ENCODE results near the gene TMEM132D.
A peak's percentile ranks its signal among the peaks of the same experiment; 100 is the strongest.
"Not testable (repeated sequence)": the region's sequence is repeated elsewhere in the genome, so short reads cannot be mapped to it uniquely, and the experiment has no call there.

Gene TMEM132D

GRCh38 chr12:129213551-129213950 is 690.3 kb downstream of the TMEM132D start:
- no peak for DNase-seq

DNA sequence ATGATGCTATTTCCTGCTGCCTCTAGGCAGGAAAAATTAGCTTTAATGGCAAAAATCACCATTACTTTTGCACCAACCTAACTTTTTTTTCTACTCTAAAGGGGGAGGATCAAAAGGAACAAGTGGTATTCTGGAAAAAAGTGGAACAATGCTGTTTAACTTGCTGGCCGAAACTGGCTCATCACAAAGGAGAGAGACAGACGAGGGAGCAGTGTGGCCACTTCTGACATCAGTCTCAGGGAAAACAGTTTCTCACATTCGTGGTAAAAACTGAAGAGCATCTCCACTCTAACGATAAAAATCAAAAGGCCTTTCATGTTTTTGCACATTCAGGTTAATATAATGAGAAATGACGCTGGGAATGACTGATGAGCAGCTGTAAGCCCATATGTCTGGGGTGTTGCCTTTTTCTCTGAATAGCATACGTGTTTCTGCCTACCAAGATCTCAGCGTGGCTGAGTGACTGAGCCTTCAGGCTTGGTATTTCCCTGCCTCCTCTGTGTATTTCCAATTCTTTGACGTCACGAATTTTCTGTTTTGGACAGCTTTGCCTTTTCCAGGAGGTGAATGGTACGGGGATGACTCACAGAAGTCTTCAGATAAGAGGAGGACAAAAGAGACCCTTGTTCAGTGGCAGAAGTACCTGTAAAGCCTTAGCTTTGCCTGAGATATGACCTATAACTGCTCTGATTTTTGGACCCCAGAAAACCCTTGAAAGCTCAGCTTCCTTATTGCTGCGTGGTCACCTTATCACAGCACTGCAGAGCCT is 691.8 kb downstream of the TMEM132D start:
- DNase-seq: no peak

DNA sequence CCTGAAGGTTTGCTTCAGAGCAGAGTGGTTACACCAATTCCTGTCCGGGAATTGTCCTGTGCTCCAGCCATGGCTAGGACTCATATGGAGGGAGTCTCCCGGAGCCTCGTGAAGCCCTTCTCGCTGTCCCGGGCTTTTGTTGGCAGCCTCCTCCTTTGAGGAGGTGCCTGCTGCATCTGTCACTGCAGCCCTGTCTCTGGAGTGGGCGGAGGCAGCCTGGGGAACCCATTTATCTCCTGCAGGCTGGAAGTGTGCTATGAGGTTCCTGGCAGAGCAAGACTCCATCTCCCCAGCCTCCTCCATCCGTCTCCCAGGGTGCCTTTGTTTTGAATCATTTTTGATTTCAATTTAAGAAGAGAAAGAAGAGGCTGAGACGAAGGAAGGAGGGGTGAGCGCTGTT is 695.3 kb downstream of the TMEM132D start:
- DNase-seq: no peak

- DNase-seq: no peak
These were observed 696.7 kb downstream of the TMEM132D start for GRCh38 chr12:129207084-129207483.

DNA sequence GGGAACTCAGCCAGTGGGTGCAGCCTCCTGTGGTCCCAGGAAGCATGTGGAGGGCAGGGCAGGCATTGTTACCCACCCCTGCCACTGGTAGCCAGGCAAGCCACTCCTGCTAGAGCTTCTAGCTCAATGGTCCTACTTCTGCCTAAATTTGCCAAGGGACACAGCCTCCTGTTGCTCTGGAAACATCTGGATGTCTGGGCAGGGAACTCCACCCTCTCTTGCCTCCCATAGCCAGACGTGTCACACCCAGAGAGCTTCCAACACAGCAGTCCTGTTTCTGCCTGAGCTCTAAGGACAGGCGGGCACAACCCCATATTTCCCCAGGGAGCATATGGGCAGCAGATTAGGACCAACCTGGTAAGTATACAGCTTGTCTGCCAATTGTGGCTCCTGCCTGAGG is 700.4 kb downstream of the TMEM132D start:
- no peak for DNase-seq

DNA sequence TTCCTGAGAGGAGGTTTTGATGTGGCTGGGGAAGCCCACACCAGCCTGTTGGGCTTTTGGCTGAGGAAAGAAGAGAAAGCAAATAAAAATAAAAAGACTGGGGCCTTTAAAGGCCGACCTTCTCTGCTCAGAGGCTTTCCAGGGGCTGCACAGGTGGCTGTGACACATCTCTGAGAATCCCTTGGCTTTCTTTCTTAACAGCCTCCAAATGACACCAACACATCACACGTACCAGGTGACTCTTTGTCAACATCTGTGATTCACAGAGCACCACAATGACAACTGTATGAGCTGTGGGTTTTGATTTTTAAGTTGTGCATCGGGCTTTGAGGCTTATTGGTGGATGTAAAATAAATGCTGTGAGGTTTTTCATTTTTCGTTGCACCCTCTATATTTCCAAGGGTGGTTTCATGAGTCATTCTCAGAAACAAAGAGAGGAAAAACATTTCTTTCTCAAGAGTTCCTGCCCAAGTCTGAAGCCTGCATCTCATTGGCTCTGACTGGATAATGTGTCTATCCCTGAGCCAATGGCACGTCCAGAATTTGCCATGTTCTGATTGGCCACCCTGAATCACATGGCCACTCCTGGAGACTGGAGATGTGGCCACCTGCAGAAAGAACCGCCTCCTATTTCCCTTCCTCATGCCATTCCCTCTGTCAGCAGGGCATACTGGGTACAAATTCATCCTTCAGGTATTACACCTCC is 701.6 kb downstream of the TMEM132D start:
- DNase-seq: peak; percentile 20

DNA sequence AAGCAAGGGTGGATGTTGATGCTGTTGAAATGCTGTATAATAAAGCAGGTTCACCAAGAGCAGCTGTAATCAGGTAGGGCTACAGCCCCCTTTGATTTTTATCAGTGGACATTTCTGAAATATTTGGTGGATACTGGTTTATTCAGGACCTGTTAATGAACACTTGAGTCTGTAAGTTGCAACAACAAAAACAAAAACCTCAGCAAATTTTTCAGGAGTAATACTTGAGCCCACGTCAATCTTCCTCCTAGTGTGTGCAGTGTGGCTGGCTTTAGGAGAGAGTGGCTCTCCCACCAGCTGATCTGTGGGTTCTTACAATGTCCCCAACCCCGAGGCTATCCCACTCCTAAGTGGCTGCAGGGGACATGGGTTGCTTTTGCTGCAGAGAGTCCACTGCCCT is 702.8 kb downstream of the TMEM132D start:
- no peak for DNase-seq

GRCh38 chr12:129200576-129200975 is 703.2 kb downstream of the TMEM132D start:
- no peak for DNase-seq

DNA sequence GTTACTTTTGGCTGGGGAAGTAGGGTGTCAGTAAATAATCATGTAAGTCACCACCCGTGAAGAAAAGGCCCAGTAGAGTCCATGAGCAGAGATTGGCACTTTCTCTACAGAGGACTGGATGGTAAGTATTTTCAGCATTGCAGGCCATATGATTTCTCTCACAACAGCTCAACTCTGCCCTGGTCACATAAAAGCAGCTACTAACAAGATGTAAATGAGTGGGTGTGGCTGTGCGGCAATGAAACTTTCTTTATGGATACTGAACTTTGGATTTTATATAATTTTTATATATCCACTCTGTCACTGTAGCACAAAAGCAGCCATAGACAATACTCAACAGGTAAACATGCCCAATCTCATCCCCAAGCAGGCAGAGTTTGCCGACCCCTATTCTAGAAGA is 706.9 kb downstream of the TMEM132D start:
- DNase-seq: no peak

GRCh38 chr12:129195081-129195480 is 708.7 kb downstream of the TMEM132D start:
- no peak for DNase-seq

- DNase-seq: peak; percentile 51
These were observed 710.5 kb downstream of the TMEM132D start for GRCh38 chr12:129193263-129193871.

DNA sequence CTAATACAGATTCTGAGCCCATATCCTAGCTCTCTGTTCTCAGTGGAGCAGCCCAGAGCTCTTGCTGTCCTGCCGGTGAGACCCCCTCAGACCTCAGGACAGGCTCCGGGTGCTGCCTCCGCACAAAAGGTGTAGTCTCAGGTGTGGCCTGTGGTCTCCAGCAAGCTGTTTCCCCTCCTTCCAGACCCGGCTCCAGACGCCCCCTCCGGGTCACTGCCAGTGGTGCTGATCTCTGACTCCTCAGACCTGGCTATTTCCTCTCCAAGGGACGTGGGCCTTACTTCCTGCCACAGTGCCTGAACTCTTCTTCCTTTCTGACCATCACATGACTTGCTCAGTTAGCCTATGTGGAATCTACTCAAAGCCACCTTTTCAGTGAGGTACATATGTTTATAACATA is 713.0 kb downstream of the TMEM132D start:
- DNase-seq: peak; percentile 9

DNA sequence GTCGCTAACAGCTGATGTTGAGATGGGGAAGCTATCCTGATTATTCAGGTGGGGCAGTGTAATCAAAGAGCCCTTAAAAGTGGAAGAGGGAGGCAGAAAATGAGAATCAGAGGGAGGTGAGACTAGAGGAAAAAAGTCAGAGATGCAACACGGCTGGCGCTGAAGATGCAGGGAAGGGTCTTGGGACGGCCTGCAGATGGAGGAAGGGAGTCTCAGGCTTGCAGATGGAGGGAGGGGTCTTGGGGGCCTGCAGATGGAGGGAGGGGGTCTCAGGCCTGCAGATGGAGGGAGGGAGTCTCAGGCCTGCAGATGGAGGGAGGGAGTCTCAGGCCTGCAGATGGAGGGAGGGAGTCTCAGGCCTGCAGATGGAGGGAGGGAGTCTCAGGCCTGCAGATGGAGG is 713.9 kb downstream of the TMEM132D start:
- DNase-seq: not testable (repeated sequence)

DNA sequence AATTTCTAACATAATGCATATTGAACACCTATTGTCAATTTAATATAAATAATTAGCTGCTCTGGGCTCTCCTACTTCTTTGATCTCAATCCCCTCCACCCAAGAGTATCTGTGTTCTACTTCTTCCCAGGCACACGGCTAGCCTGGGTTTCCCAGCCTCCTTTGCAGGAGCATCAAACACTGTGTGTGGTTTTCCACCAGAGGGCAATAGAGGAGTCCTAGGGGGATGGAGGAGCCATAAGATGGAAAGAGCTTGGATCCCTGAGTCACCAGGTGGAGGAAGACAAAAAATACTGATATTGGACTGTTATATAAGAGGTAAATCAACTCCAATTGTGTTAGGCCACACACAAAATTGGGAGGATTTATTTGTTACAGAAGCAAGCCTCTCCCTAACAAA is 716.9 kb downstream of the TMEM132D start:
- DNase-seq: peak; percentile 73

GRCh38 chr12:129185855-129186254 is 718.0 kb downstream of the TMEM132D start:
- DNase-seq: no peak

DNA sequence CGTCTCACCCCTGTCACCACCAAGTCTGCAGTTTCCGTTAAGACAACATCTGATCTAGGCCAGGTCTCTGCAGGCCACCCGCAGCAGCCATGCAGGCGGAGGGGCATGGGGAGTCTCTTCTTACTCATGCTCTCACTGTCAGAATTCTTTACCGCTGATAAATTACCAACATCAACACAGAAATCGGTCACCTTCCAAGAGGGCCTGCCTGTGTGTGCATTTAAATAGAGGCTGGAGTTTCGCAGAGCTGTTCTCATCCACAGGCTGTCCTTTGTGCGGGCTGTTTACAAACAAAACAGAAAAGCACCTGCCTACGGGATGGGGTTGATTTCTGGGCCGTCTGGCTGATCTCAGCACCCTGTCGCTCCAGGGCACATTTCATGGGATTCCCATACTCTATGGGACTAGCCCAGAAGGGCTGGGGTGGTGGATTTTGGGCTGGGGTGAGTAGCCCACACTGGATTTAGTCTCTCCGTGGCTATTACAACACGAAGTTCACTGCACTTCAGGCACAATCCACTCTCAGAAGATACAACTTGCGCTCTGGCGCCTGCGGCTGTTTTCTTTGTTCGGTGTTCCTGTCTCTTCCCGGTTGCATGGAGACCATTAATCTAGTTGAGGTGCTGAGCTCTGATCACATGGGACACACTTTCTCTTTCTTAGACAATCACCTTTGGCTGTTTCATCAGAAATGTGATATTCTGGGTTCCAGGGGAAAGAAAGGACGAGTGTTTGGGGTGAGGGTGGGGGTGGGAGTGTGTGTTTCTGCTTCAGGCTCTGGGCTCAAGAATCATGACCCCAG is 719.5 kb downstream of the TMEM132D start:
- DNase-seq: no peak

DNA sequence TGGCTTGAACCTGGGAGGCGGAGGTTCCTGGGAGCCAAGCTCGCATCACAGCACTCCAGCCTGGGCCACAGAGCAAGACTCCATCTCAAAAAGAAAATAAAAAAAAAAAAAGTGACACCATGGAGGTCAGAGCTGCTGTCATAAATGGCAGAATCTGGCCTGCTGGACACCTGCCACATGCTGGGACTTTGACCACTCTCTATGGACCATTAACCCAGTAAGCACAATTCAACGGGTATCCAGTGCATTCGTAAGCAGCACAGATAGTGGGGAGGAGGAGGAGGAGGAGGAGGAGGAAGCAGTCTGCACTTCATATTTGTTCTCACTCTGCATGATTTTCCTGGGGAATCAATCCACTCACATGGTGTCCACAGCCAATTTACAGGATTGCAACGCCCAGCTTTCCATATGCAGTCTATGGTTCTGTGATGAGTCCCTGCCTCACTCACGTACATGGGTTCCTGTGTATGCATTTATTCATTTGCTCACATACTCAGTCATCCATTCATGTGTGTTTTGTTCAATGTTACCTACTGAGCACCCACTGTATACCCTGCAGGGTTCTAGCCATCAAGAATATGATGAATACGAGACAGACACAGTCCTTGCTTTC is 723.8 kb downstream of the TMEM132D start:
- DNase-seq: no peak

DNA sequence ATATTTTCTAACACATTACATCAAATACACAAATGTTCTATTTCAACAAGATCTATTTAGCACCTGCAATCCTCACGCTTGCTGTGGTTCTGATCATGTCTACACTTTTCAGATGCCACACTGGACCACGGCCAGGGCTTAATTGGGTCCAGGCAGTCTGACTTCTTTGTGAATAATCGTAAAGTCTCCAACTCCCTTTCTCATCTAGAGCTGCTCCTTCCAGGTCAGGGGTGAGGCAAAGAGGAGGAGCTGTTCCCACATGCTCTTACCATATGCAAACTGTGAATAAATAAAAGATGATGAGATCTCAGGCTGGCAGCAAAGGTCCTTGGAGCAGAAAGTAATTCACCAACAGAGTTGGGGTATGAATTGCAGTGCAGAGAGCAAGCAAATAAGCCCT is 733.9 kb downstream of the TMEM132D start:
- no peak for DNase-seq

GRCh38 chr12:129163861-129164260 is 740.0 kb downstream of the TMEM132D start:
- DNase-seq: no peak

- DNase-seq: no peak
These were observed 740.4 kb downstream of the TMEM132D start for GRCh38 chr12:129163461-129163860.

DNA sequence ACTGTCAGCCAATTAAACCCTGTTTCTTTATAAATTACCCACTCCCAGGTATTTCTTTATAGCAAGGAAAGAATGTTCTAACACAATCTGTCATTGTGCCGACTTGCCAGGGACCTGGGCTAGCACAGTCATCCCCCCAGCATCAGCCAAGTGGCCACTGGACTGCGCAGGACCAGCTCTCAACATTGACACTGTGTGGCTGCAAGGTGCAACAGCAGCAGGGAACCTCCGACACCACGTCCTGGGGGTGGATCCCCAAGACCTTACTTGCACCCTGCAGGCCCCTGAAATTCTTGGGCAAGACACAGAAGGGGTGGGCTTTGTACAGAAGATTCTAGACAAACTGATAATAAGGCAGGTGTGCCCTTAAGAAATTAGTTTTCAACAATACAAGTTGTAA is 741.0 kb downstream of the TMEM132D start:
- no peak for DNase-seq

- no peak for DNase-seq
These were observed 742.3 kb downstream of the TMEM132D start for GRCh38 chr12:129161511-129161910.

DNA sequence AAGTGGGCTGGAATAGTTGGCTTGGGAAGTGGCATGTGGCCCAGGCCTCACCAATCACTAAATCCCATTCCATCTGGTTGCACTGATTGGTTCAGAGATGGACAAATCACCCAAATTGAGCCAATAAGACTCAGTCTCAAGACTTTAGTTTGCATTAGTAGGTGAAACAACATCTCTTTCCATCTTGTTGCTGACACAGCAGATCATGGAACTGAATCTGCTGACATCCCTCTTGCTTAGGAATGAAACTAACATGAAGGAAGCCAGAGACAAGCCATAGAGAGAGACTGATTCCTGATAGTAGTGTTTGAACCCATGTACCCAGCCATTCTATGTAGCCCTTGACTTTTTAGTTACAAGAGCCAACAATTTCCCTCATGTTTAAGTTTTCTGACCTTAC is 743.5 kb downstream of the TMEM132D start:
- no peak for DNase-seq

All from DMS53 (cell line).